HT-29 (cell line): ENCODE measurements around the gene SKAP2. TPM values are rescaled to one million over a fixed set of nuclear protein-coding genes. Genes with fewer than 3 reads are reported as not detected.

ENCODE experiments used
- DNase-seq: peaks from one replicate; pipeline ENCODE4 v3.0.0-alpha.2; 2015; ENCODE audit warnings: low spot score
- total RNA-seq: library from RNA; depleted of rRNA; stranded (reverse); fragments of >200 nt; shearing (Covaris generic); gene quantifications from 2 replicates; pipeline ENCODE4 v1.2.3, GENCODE V29; 2014

SKAP2 gene
- total RNA-seq, 1 experiment from 2014 or later: 12.3 TPM

DNA sequence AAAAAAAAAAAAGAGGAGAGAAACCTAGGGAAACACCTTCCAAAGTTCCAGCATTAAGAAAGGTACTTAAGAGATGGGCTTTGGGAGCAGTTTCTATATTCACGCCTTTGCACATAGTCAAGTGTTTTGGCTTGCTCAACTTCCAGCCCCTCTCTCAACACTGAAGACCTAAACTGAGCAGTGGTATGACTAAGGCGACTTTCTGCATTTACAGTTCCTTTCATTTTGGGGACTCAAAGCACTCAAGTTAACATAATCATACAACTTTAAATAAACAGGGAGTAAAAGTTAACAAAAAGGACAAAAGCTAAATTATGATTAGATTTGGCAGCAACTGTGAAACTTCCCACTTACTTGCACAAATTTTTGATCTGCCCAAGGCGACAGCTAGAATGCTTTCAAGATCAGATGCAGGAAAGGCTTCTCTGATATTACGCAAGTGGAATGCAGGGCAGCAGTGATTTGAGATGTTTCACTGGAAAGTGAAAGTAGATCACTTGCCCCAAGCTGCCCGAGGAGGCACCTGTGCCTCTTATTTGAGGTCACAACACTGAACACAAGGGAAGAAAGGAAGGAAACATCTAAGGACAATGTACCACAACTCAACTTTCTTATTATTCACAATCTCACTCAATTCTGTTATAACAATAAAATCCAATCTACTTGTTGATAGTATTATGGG, 199.5 kb downstream of the SKAP2 start:
- no peak for DNase-seq

- no peak for DNase-seq
These were observed 200.1 kb downstream of the SKAP2 start for GRCh38 chr7:26664274-26664673.

GRCh38 chr7:26663874-26664273, 200.5 kb downstream of the SKAP2 start:
- DNase-seq: no peak

GRCh38 chr7:26662646-26663045, 201.7 kb downstream of the SKAP2 start:
- DNase-seq: no peak

DNA sequence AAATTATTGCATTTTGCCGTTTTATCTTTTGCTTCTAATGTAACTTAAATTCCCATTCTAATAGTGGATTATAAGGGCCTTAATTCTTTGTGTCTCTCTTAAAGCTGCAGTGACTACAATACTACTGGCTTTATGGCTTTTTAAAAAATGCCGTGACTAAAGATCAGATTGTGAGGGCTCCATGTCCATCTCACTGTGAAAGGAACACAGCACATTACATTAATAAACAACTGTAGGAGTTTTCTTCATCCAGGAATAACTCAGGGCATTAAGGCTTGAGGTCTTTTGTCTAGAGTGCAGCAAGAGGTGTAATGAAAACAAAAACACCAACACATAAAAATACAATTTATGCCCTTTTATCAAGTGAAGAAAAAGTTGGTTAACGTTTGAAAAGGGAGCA, 205.3 kb downstream of the SKAP2 start:
- DNase-seq: no peak

DNA sequence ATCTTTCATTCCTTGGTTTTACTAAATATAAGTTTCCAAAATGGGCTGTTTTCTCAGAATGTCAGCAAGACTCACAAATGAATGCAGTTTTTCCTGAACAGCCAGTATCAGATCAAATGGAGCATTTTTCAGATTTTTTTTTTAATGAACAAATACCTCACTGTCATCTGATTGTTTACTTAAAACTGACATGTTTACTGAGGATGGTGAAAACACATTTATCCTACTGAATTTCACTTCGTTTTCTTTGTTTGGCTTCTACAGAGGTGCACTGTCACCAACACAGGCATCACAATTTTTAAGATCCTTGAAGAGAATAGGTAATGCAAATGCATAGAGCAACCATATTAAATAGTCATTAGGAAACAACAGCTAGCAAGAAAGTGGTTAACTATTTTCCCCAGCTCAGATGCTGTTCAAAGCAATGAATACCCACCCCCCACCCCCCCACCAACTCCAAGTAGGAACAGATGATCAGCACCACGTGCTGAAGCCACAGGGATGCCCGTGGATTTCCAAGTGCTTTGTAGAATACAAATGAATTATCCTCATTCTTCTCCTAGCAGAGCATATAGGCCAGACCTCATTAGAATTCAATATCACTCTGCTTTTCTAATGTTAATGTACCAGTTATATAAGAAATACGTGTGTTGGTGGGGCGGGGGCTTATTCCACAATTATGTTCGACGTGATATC, 205.9 kb downstream of the SKAP2 start:
- no peak for DNase-seq

DNA sequence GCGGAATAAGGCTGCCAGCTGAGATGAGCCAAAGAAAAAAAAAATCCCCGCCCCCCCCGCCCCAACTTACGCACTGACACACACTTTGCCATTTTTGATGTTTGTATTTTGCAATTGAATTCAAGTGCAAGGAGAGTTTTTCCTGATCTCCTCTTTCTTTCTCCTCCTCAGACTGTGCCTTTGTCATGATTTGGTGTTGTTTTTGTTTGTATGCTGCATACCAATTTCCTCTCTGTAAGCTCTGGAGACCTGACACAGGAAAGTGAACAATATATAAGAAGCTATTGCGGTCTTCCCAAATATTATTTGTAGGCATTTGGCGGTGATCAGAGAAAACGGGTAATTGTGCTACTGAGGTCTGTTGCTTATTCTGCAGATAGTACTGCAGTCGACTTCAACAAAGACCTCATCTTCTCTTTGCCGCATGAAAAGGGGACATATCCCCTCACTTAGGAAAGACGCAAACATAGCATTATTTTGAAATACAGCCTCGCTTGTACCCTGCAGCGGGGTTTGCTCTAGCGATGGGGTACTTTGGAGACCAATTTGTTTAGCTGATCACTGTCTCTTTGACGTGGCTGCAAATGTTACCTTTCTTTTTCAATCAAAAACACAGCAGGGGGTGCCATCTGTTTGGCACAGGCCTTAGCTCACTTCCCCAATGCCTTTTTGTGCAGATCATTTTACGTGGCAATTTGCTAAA, 206.6 kb downstream of the SKAP2 start:
- DNase-seq: no peak

DNA sequence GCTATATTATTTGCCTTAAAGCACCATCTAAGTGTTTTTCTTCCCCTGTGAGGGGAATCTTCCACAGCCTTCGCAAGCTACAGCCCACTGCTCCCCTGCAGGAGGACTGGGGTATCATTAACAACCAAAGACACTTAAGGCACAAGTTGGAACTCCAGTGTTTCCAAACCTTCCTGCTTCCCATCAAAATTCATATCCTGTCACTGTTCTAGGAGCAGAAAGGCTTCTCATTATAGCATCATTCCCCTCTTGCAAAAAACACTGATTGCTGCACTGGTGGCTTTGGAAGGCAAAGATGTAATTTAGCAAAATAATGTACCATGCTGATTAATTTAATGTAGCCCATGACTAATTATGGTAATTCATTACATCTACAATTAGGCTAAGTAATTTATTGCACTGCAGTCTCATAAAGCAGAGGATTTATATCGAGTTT, 207.2 kb downstream of the SKAP2 start:
- no peak for DNase-seq

- DNase-seq: no peak
These were observed 207.7 kb downstream of the SKAP2 start for GRCh38 chr7:26656735-26657134.

DNA sequence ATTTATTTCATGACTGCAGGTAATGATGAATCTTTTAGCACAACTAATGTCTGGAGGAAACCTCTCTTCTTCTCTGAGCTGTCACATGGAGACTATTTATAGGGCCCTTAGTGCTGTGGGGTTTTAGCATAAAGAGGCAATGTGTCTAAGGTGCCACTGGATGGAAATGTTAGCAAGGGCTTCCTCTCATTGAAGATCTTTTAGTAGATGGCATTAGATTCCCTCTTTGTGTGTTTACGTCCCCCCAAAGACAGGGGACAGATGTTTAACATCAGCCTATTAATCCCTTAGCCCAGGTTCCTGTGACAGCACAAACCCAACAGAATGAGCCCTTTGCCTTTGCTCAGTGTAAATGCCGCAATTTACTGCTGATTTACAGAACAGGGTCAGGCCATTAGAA, 208.6 kb downstream of the SKAP2 start:
- no peak for DNase-seq

- peak; percentile 72 for DNase-seq
These were observed 210.7 kb downstream of the SKAP2 start for GRCh38 chr7:26653430-26654399.

DNA sequence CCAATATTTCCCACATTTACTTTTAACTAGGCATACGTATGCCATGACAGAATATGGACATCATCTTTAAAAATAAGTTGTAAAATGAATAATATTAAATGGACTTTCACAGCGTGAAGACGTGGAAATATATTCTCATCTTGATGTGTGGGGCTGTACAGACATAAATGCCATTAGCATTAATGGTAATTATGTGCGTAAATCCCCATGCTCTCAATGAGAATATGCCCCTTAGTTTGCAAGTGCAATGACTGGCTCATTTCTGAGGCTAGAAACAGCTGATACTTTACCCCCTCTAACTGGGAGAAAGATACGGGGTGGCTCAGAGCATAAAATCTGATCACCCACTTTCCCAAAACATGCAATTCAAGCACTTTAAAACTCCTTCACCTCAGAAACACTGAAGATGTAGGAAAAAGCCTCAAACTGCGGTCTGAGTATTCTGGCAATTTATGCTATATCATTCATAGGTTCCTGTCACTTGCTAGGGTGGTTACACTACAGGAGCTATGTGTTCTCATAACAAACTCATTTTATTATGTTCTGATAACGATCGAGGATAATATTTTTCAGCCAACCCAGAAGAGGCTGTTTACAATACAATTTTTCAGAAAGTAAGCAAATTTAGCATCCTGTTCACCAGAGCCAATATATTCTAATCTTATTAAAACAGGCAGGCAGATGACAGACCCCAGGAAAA, 211.8 kb downstream of the SKAP2 start:
- DNase-seq: no peak

GRCh38 chr7:26650103-26650502, 214.3 kb downstream of the SKAP2 start:
- no peak for DNase-seq

DNA sequence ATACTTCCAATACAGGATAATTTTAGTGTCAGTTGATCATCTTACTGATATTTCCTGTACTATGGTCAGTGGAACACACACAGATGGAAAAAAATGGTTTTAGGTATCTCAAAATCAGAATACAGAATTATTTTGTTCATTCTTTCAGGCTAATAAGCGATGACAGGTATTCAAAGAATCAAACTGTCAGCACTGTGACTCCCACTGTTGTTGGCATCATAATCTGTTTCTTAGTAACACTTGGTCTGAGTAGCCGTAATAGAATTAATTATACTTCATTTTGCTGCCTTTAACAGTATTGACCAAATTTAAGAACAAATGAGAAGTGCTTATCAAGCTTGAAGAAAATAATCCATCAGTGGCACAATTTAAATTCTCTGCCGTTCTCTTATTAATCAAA, 215.0 kb downstream of the SKAP2 start:
- no peak for DNase-seq

DNA sequence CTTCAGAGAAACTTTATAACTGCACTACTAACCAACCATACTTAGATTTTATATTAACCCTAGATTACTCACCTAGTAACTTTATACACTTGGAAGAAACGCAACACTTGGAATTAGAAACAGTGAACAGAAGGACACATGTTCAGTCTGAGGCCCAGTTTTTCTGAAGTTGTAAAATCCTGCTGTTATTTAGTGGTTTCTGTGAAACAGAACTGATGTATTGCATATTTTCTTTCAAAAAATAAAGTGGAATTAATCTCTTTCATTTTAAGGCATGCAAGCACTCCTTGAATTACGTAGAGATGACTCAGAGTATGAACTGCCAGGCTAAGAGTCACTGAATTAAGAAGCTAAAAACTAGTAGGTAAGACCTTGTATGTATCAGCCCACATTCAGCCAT, 215.8 kb downstream of the SKAP2 start:
- DNase-seq: no peak

DNA sequence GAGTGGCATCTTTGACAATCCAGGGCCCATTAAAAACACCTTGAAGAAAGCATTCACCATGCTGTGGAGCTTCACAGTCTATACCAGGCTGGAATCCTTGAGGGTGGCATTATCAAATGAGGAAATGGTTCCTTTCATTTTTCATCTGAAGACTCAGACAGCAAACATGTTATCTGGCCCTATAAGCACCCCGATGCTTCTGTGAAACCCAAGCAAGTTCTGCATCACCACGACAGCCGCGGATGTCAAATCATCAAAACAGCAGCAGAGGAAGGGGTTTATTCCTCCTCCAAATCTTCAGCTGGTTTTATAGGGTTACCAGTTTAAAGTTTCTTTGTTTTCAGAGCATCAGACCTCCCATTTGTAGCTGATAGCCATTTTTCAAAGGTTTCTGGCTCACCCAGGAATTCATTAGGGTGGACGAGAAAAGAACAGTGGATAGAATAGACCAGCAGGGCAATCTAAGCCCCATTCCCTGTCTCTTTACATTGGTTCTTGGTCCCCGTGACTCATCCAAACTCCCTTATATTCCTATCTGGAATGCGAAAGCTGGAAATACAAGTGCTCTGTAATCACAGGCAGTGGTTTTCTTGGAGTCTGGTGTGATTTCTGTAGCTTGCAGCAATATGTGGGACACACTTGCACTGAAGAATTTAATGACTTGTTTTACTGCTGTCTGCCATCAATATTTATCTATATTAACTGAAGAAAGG, 217.9 kb downstream of the SKAP2 start:
- DNase-seq: no peak

DNA sequence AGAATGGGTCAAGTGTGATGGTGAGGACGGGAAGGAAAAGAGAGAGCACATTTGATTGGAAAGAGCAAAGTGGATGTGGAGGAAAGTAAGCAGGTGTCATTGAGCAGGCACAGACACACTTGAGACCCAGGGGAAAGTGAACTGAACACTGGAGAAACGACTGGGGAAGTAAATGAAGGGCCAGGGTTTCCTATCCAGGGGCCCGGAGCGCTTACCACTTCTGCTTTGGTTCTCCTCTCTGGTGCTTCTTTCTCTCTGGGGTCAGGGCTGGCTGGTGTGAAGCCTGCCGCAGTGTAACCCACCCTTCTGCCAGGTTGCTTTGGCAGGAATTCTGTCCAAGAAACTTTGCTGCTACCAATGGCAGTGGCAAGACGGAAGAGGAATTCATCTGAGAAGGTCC, 219.3 kb downstream of the SKAP2 start:
- no peak for DNase-seq

- DNase-seq: no peak
These were observed 222.0 kb downstream of the SKAP2 start for GRCh38 chr7:26642416-26642815.

- no peak for DNase-seq
These were observed 224.7 kb downstream of the SKAP2 start for GRCh38 chr7:26639695-26640094.

DNA sequence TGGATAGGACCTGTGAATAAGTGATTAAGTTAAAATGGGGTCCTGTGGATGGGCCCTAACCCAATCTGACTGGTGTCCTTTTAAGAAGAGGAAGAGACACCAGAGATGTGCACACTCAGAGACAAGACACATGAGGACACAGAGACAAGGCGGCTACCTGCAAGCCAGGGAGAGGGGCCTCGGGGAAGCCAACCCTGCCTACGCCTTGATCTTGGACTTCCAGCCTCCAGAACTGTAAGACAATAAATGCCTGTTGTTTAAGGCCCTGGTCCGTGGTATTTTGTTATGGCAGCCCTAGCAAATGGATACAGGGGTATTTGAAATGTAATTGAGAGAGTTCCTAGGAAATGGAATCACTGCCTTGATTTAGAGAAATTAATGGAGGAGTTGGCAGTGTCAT, 225.3 kb downstream of the SKAP2 start:
- no peak for DNase-seq
